Hepatocyte (in vitro differentiated cells): Measurements from ENCODE around the gene GPC4.

Source experiments
- CTCF ChIP-seq: fragments of 200-600 bp; sonication (generic); IDR thresholded peaks from 2 replicates; pipeline ENCODE4 v1.5.1; 2016; ENCODE audit warnings: antibody characterized with exemption, mild to moderate bottlenecking; ENCODE audit not compliant: poor library complexity
- EZH2phosphoT487 ChIP-seq: fragments of 200-600 bp; sonication (generic); IDR thresholded peaks from one replicate; pipeline ENCODE4 v1.6.1; 2018; ENCODE audit warnings: antibody characterized with exemption, mild to moderate bottlenecking, low read depth, moderate library complexity; ENCODE audit not compliant: unreplicated experiment, severe bottlenecking

- TF ChIP-seq EZH2phosphoT487 (no peak), CTCF (no peak)
Observed at GRCh38 chrX:133250184-133251100, 164.8 kb downstream of the GPC4 start.
